ENCODE results near the gene ASAP2. TPM values are rescaled to one million over a fixed set of nuclear protein-coding genes. Genes with fewer than 3 reads are reported as not detected.

Gene ASAP2
- total RNA-seq, 1 experiment from 2014 or later: 60.3 TPM

- CTCF ChIA-PET: interaction anchor here (0.6 kb wide), 2 partner anchors 20 to 289 kb away, joined by 3 to 5 read pairs; no protein-coding TSS in a partner anchor
- H3K27me3 ChIP-seq (ENCODE audit: insufficient read depth, low read depth): no peaks in the 10 kb centered on the region
- no peak overlapping the region for H3K4me3 ChIP-seq
- no peak overlapping the region for H2AFZ ChIP-seq
- H3K27ac ChIP-seq: no peak overlapping the region
- POLR2A ChIA-PET (ENCODE audit: unreplicated experiment): no interaction called here
- H3K9me3 ChIP-seq (ENCODE audit: insufficient read depth, low read depth): no peaks in the 10 kb centered on the region
- intact Hi-C loops (cut with micrococcal nuclease; ENCODE audit: unreplicated experiment): loop anchor here (10.0 kb wide), 1 partner anchor 105 kb away; no protein-coding TSS in a partner anchor
- H3F3A ChIP-seq (ENCODE audit: insufficient read depth, low read depth): peaks cover 39% of the 10 kb centered on the region
- peaks cover 20% of the 10 kb centered on the region for H3K4me1 ChIP-seq (replicated peaks; ENCODE audit: insufficient read depth)
- no TSS peak for BruUV-seq (replicated peaks)
- no peak overlapping the region for H3K4me2 ChIP-seq
- DNase-seq: no peak
- TF ChIP-seq CTCF (conservative IDR thresholded peaks at IDR 0.05) (no peak), EZH2 (IDR thresholded peaks at IDR 0.05; ENCODE audit: low read depth) (no peak)
- H3K9me2 ChIP-seq (ENCODE audit: insufficient read depth): no peaks in the 10 kb centered on the region
- 0 out of 2 replicates have a peak, but pooled peaks cover 10% of the 10 kb centered on the region for H3K36me3 ChIP-seq (ENCODE audit: low read depth)
- peaks cover 85% of the 10 kb centered on the region for H3K79me2 ChIP-seq (ENCODE audit: low read depth)
- H4K20me1 ChIP-seq (ENCODE audit: insufficient read depth): peaks cover 28% of the 10 kb centered on the region
Observed at GRCh38 chr2:9280224-9280623, 73.6 kb downstream of the ASAP2 start.

- intact Hi-C loops (cut with micrococcal nuclease; ENCODE audit: unreplicated experiment): loop anchor here (10.0 kb wide), 1 partner anchor 104 kb away; no protein-coding TSS in a partner anchor
- TF ChIP-seq CTCF (conservative IDR thresholded peaks at IDR 0.05): no peak
- no peak for TF ChIP-seq EZH2 (IDR thresholded peaks at IDR 0.05; ENCODE audit: low read depth)
- BruUV-seq (replicated peaks): TSS peak; percentile 3
- Histone ChIP-seq H3K79me2 (ENCODE audit: low read depth) (peaks cover 85% of the 10 kb centered on the region), H3K4me2 (no peak overlapping the region), H2AFZ (no peak overlapping the region), H3K27me3 (ENCODE audit: insufficient read depth, low read depth) (no peaks in the 10 kb centered on the region), H3K27ac (no peak overlapping the region), H4K20me1 (ENCODE audit: insufficient read depth) (peaks cover 19% of the 10 kb centered on the region), H3K36me3 (ENCODE audit: low read depth) (0 out of 2 replicates have a peak, but pooled peaks cover 10% of the 10 kb centered on the region), H3K4me1 (replicated peaks; ENCODE audit: insufficient read depth) (peaks cover 25% of the 10 kb centered on the region), H3K9me3 (ENCODE audit: insufficient read depth, low read depth) (no peaks in the 10 kb centered on the region), H3K9me2 (ENCODE audit: insufficient read depth) (no peaks in the 10 kb centered on the region), H3F3A (ENCODE audit: insufficient read depth, low read depth) (peaks cover 39% of the 10 kb centered on the region), H3K4me3 (no peak overlapping the region)
- CTCF ChIA-PET: no interaction called here
- POLR2A ChIA-PET (ENCODE audit: unreplicated experiment): no interaction called here
- DNase-seq: no peak
Observed at GRCh38 chr2:9281145-9281544, 74.5 kb downstream of the ASAP2 start.

GRCh38 chr2:9282128-9283112 lies 75.8 kb downstream of the ASAP2 start:
- Histone ChIP-seq H3K9me3 (ENCODE audit: insufficient read depth, low read depth) (no peaks in the 10 kb centered on the region), H3K27me3 (ENCODE audit: insufficient read depth, low read depth) (no peaks in the 10 kb centered on the region), H4K20me1 (ENCODE audit: insufficient read depth) (peaks cover 7% of the 10 kb centered on the region; the same call in 1 of the 2 replicates), H3K4me3 (no peak overlapping the region), H3K36me3 (ENCODE audit: low read depth) (0 out of 2 replicates have a peak, but pooled peaks cover 10% of the 10 kb centered on the region), H3K9me2 (ENCODE audit: insufficient read depth) (no peaks in the 10 kb centered on the region), H3K27ac (no peak overlapping the region), H3K4me2 (no peak overlapping the region), H3K4me1 (replicated peaks; ENCODE audit: insufficient read depth) (peaks cover 37% of the 10 kb centered on the region), H3K79me2 (ENCODE audit: low read depth) (peaks cover 73% of the 10 kb centered on the region), H3F3A (ENCODE audit: insufficient read depth, low read depth) (peaks cover 49% of the 10 kb centered on the region), H2AFZ (no peak overlapping the region)
- no peak for DNase-seq
- CTCF ChIA-PET: no interaction called here
- POLR2A ChIA-PET (ENCODE audit: unreplicated experiment): no interaction called here
- intact Hi-C loops (cut with micrococcal nuclease; ENCODE audit: unreplicated experiment): loop anchor here (10.0 kb wide), 1 partner anchor 102 kb away; no protein-coding TSS in a partner anchor
- BruUV-seq (replicated peaks): no TSS peak
- TF ChIP-seq EZH2 (IDR thresholded peaks at IDR 0.05; ENCODE audit: low read depth): no peak
- TF ChIP-seq CTCF (conservative IDR thresholded peaks at IDR 0.05): no peak

Measured in PC-9 (cell line).